Small intestine (tissue), 7 donors: Measurements from ENCODE around the gene ASB2. TPM values are rescaled to one million over a fixed set of nuclear protein-coding genes. Genes with fewer than 3 reads are reported as not detected.

Experiments
- DNase-seq, 2 donors: peaks; one replicate each; pipeline versions ENCODE4 v3.0.0 to v3.0.0-alpha.2; 2013
- FAIRE-seq: peaks from 2 replicates; lab custom pipeline; 2012; peaks lifted over from hg19 to GRCh38; lab: Jason Lieb, UNC
- H3K27ac ChIP-seq, 3 donors: one replicate each; pipeline ENCODE4 v1.5.1; 2013; ENCODE audit warnings: low read length in 2 of 3, mild to moderate bottlenecking in 2 of 3, control low read depth in 1 of 3, inconsistent platforms in 1 of 3, low read depth in 1 of 3, moderate library complexity in 1 of 3
- H3K27me3 ChIP-seq, 3 donors: one replicate each; pipeline ENCODE4 v1.6.1; 2013; ENCODE audit warnings: low read length in 3 of 3, inconsistent platforms in 1 of 3; ENCODE audit not compliant: control insufficient read depth in 3 of 3, insufficient read depth in 3 of 3
- H3K36me3 ChIP-seq, 3 donors: one replicate each; pipeline ENCODE4 v1.6.1; 2013; ENCODE audit warnings: low read length in 3 of 3, inconsistent platforms in 1 of 3, low read depth in 1 of 3, mild to moderate bottlenecking in 1 of 3, moderate library complexity in 1 of 3; ENCODE audit not compliant: control insufficient read depth in 3 of 3, insufficient read depth in 2 of 3
- H3K4me1 ChIP-seq, 3 donors: one replicate each; pipeline ENCODE4 v1.6.1; 2013; ENCODE audit warnings: low read length in 2 of 3, inconsistent platforms in 1 of 3, low read depth in 1 of 3, mild to moderate bottlenecking in 1 of 3, moderate library complexity in 1 of 3; ENCODE audit not compliant: control insufficient read depth in 3 of 3, insufficient read depth in 2 of 3
- H3K4me3 ChIP-seq, 3 donors: one replicate each; pipeline ENCODE4 v1.5.1; 2013; ENCODE audit warnings: low read length in 3 of 3, control low read depth in 1 of 3, inconsistent platforms in 1 of 3, low read depth in 1 of 3, mild to moderate bottlenecking in 1 of 3, moderate library complexity in 1 of 3
- H3K9me3 ChIP-seq, 2 donors: one replicate each; pipeline ENCODE4 v1.6.1; 2013; ENCODE audit warnings: low read depth in 1 of 2, low read length in 1 of 2; ENCODE audit not compliant: control insufficient read depth in 2 of 2, insufficient read depth in 1 of 2
- WGBS, 3 donors: extraction: QIAGEN DNeasy Blood & Tissue Kit; methylation state at CpG; one replicate each; pipeline ENCODE4 v1.1.7; 2013; 5-methylcytosine and 5-hydroxymethylcytosine counted together
- polyA plus RNA-seq, 4 donors: library from polyadenylated mRNA; stranded (reverse) in 3 of 4; unstranded in 1 of 4; fragments of 200-250 nt in 3 of 4; fragments of 120-200 nt in 1 of 4; gene quantifications; one replicate each; pipeline versions ENCODE4 v1.2.1 to v1.2.3, GENCODE V29; 2013
- donor health status: healthy with polysubstance abuse.
- donor health status: control.
- donor health status: control.
- donor health status: Bipolar disorder and iron deficiency.
- donor health status: healthy.

ASB2 gene
- polyA plus RNA-seq, 4 donors: 1.3 to 5.6 (median 4.2) TPM

DNA sequence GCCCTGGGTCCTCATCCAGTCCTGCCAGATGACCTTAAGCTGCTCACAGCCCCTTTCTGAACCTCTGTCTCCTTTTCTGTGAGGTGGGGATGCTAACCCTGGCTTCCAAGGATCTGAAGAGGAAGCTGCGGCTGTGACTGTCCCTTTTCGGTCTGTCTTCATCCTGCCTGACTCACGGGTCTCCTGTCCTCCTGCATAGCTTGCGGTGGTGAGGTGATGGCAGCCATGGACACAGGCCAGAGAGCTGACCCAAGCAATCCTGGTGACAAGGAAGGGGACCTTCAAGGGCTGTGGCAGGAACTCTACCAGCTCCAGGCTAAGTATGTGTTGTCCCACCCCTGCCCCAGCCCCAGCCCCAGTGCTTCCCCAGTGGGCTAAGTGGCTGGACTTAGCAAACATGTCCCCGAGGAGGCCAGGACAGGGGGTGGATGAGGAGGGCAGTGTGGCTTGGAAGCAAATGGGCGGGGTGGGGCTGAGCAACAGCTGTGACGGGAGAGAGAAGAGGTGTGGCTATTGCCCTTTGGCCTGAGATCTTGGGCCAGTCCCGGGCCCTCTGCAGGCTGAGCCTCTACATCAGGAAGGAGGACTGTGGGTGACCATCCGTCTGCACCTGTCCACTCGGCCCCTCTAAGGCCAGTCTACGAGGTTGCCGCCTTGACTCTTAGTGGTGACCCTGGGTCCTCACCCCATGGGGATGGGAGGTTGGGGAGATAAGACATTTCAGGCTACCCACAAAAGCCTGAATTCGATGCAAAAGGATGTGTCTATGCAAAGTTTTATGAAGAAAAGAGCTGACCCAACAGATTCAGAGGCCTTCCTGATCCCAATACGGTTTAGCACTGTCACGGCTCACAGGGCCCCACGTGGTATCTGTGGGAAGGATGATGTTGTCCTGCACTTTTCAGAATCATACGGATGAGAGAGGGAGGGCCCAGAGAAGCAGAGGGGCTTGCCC lies 21.8 kb upstream of the ASB2 start:
- H3K4me3 ChIP-seq: no peak overlapping the region
- H3K27me3 ChIP-seq: peaks cover 0 to 7% (median 0%) of the 10 kb centered on the region in 3 donors
- H3K4me1 ChIP-seq: no peaks in the 10 kb centered on the region
- H3K36me3 ChIP-seq: no peaks in the 10 kb centered on the region
- 68 to 76% (median 70%) methylated on average over 16 to 17 of the region's 17 CpGs for WGBS, 3 donors
- no peak overlapping the region for H3K27ac ChIP-seq
- FAIRE-seq (no peak), DNase-seq (peak; percentile 47 to 52)
- H3K9me3 ChIP-seq: no peaks in the 10 kb centered on the region

DNA sequence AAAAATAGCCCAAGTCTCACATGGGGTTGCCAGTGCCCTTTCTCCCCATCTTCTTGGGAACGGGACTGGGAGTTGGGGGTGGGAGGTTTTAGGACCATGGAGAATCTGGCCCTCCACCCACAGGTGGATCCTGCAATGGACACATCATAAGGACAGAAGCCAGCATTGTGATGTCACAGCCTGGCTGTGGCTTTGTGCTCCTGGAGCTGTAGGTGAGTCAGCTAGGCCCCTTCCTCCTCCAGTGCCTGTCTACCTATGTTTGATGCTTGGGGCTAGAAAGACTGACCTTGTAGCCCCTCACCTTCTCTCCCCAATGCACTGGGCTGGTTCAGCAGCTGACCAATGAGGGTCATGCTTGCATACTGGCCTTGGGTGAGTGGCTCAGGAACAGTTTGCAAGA lies 20.7 kb upstream of the ASB2 start, which contains the start of gene CCDC197:
Gene CCDC197 (plus strand): TSS at position 220 of the 400 bp plus-strand sequence. CDS start 831 bp downstream, outside the sequence.
- DNase-seq: no peak
- FAIRE-seq: no peak
- WGBS, 3 donors: 81 to 93% (median 83%) methylated on average over 1 of the region's 1 CpG
- Histone ChIP-seq H3K27me3 (peaks cover 0 to 7% (median 0%) of the 10 kb centered on the region in 3 donors), H3K27ac (no peak within 1 kb of the TSS), H3K4me3 (no peak within 1 kb of the TSS), H3K4me1 (no peaks in the 10 kb centered on the region), H3K36me3 (no peaks in the 10 kb centered on the region), H3K9me3 (no peaks in the 10 kb centered on the region)

DNA sequence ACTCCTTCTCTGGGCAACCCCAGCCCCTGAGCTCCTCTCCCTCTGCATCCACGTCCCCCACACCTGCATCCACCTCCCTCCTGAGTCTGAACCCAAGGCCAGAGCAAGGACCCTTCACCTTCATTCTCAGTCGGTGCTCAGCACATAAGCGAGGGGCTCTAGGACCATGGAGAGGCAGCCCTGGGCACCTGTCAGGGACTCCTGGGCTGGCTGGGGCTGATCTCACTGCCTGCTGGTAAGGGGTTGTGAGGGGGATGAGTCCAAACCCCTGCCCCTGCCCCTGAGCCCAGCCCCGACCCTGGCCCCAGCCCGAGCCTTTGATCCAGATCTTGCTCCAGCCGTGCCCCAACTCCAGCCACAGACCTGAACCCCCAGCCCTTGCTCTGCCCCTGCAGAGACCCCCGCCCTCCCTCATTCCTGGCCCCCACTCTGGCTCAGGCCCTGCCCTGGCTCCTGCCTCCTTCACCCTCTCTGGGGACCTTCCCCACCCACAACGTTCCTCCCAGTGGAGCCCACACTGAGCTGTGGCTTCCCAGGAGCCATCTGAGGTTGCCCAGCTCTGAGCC lies 19.8 kb upstream of the ASB2 start:
- 49 to 68% (median 62%) methylated on average over 8 of the region's 8 CpGs for WGBS, 3 donors

DNA sequence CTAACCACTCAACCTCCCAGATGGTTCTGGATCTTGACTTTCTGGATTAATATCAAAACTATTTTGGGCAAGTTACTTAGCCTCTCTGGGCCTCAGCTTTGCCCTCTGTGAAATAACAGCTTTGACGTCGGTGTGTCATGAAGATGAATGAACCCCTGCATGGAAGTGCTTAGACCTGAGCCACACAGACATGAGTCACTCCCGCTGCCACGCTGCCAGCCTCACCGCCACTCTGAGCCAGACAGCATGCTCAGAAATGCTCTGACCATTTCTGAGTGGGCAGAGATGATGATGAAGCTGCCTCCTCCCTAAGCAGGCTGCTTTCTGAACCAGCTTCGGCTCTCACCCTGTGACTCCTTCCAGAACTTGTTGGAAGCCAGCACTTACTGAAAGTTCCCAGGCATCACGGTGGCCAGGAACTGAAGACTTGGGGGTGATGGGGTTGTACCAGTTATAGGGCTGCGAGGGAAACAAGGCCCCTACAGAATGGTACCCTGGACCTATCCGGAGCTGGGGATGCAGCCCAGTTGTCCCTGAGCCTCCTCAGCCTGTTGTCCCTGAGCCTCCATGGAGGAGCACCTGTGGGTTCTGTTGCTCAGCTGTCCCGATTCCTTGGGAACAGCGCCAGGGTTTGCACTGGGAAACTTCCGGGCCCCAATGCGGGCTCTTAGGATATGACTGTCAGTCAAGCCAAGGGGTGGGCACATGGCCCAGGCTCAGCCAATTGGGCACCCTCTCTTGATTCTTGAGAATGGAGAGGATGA lies 18.7 kb upstream of the ASB2 start:
- DNase-seq (no peak), FAIRE-seq (no peak)
- Histone ChIP-seq H3K4me3 (no peak overlapping the region), H3K27ac (no peak overlapping the region), H3K9me3 (no peaks in the 10 kb centered on the region), H3K4me1 (no peaks in the 10 kb centered on the region), H3K27me3 (peaks cover 0 to 3% (median 0%) of the 10 kb centered on the region in 3 donors), H3K36me3 (no peaks in the 10 kb centered on the region)
- WGBS, 3 donors: 48 to 55% (median 52%) methylated on average over 13 of the region's 13 CpGs

More for the DNA sequence above, 19.8 kb upstream of the ASB2 start:
- H3K9me3 ChIP-seq: no peaks in the 10 kb centered on the region
- FAIRE-seq: no peak
- no peak overlapping the region for H3K4me3 ChIP-seq
- H3K27me3 ChIP-seq: peaks cover 0 to 7% (median 0%) of the 10 kb centered on the region in 3 donors
- H3K4me1 ChIP-seq: no peaks in the 10 kb centered on the region
- no peak for DNase-seq
- no peak overlapping the region for H3K27ac ChIP-seq
- H3K36me3 ChIP-seq: no peaks in the 10 kb centered on the region

DNA sequence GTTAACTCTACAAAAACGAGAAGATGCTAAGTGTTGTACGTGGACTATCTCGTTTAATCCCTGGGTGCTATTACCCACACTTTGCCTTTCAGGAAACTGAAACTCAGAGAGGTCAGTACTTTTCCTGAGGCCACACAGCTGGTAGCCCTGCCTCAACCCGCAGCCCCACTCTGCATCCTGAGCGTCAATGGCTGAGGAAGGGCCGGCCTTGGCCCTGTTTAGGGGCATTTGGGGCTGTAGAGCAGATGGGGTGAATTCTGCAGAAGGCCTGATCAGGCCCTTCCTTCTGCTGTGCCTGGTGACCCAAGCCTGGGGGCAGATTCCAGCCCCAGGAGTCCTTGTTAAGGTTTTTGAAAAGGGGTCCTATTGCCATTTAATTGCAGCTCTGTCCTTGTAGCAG lies 17.0 kb upstream of the ASB2 start:
- no peak overlapping the region for H3K4me3 ChIP-seq
- H3K9me3 ChIP-seq: no peaks in the 10 kb centered on the region
- DNase-seq (no peak), FAIRE-seq (no peak)
- no peaks in the 10 kb centered on the region for H3K4me1 ChIP-seq
- no peak overlapping the region for H3K27ac ChIP-seq
- peaks cover 0 to 3% (median 0%) of the 10 kb centered on the region in 3 donors for H3K27me3 ChIP-seq
- no peaks in the 10 kb centered on the region for H3K36me3 ChIP-seq
- WGBS, 3 donors: 73 to 79% (median 77%) methylated on average over 6 of the region's 6 CpGs

DNA sequence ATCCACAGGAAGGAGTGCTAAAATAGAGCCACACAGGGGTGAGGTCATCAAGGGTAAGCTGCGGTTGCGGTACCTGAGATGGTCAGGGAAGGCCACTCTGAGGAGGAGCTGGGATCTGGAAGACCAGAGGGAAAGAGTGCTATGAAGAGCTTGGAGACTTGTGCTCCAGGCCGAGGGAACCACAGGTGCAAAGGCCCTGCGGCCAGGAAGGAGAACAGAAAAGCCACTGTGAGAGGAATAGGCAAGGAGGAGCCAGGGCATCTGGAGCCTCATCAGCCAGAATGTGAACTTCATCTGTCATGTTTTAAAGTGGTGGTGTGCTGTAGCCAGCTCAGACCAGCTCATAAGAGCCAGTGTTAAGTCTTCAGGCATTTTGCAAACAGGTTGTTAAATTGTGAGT lies 15.3 kb upstream of the ASB2 start:
- Histone ChIP-seq H3K4me3 (no peak overlapping the region), H3K27me3 (peaks cover 0 to 3% (median 0%) of the 10 kb centered on the region in 3 donors), H3K9me3 (no peaks in the 10 kb centered on the region), H3K36me3 (no peaks in the 10 kb centered on the region), H3K27ac (no peak overlapping the region), H3K4me1 (no peaks in the 10 kb centered on the region)
- DNase-seq: no peak
- no peak for FAIRE-seq
- WGBS, 3 donors: 93 to 94% (median 93%) methylated on average over 4 of the region's 4 CpGs

DNA sequence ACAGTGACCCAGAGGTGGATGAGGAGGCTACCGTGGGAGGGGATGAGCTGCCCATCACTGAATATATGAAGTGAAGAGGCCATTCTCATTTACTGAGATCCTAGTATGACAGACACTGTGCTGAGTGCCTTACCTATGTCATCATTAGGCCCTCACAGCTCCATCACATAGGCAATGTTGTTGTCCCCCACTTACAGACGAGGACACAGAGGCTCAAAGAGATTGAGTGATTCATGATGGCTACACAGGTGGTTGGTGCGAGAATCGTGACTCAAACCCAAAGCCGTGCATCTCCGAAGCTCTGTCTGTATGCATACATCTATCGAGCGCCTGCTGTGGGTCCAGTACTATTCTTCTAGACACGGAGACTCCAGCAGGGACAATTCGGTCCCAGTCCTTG lies 14.8 kb upstream of the ASB2 start:
- DNase-seq (no peak), FAIRE-seq (no peak)
- WGBS, 3 donors: 85 to 90% (median 89%) methylated on average over 10 of the region's 10 CpGs
- H3K27ac ChIP-seq: no peak overlapping the region
- no peaks in the 10 kb centered on the region for H3K9me3 ChIP-seq
- H3K36me3 ChIP-seq: no peaks in the 10 kb centered on the region
- no peak overlapping the region for H3K4me3 ChIP-seq
- peaks cover 0 to 3% (median 0%) of the 10 kb centered on the region in 3 donors for H3K27me3 ChIP-seq
- H3K4me1 ChIP-seq: no peaks in the 10 kb centered on the region

DNA sequence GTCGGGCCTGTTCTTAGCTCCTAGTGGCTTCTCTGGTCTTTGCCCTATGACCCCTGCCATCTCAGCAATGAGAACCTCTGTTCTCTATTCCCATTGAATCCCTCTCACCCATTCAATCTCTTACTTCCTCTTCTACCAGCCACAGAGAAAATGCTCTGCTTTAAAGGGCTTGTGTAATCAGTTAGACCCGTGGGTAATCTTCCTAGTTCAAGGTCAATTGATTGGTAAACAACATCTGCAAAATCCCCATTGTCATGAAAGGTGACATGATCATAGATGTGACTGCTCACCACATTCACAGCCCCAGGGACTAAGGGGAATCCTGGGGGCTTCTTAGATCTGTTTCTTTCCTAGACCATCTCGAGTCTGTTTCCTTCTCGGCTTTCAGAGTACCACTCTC lies 13.6 kb upstream of the ASB2 start:
- Histone ChIP-seq H3K9me3 (no peaks in the 10 kb centered on the region), H3K4me3 (no peak overlapping the region), H3K4me1 (no peaks in the 10 kb centered on the region), H3K27ac (no peak overlapping the region), H3K27me3 (no peaks in the 10 kb centered on the region), H3K36me3 (no peaks in the 10 kb centered on the region)
- DNase-seq (no peak), FAIRE-seq (no peak)
- 50 to 64% (median 57%) methylated on average over 4 of the region's 4 CpGs for WGBS, 3 donors
